Ovary (tissue), 9 donors: ENCODE measurements around the gene IGFL4. TPM values are rescaled to one million over a fixed set of nuclear protein-coding genes. Genes with fewer than 3 reads are reported as not detected.

Source experiments
- DNase-seq, 5 donors: peaks; one replicate each; pipeline ENCODE4 v3.0.0-alpha.2; 2019 to 2020
- H3K27ac ChIP-seq, 2 donors: fragments of 200-600 bp; one replicate each; pipeline versions ENCODE4 v1.5.1 to v1.8.0; 2019 to 2022
- H3K27me3 ChIP-seq: fragments of 200-600 bp; one replicate; pipeline ENCODE4 v1.8.0; 2022
- H3K36me3 ChIP-seq: fragments of 200-600 bp; sonication (generic); one replicate; pipeline ENCODE4 v1.5.1; 2019
- H3K4me1 ChIP-seq: one replicate; pipeline ENCODE4 v1.8.1; 2013; ENCODE audit warnings: mild to moderate bottlenecking, moderate library complexity; ENCODE audit not compliant: insufficient read depth
- H3K4me3 ChIP-seq: fragments of 200-600 bp; sonication (generic); one replicate; pipeline ENCODE4 v1.5.1; 2017
- H3K9me3 ChIP-seq, 2 donors: fragments of 200-600 bp in 1 of 2; sonication (generic) in 1 of 2; one replicate each; pipeline versions ENCODE4 v1.5.1 to v1.8.1; 2013 to 2019; ENCODE audit warnings: mild to moderate bottlenecking in 1 of 2, moderate library complexity in 1 of 2
- EP300 ChIP-seq: sonication (generic); formaldehyde crosslinking; IDR thresholded peaks from one replicate; pipeline ENCODE4 v1.6.1; 2017; ENCODE audit warnings: antibody characterized with exemption
- POLR2A ChIP-seq: fragments of 450-650 bp; IDR thresholded peaks from one replicate; pipeline ENCODE4 v1.6.1; 2017; ENCODE audit warnings: antibody characterized with exemption, mild to moderate bottlenecking, moderate library complexity
- WGBS, 3 donors: extraction: QIAGEN DNeasy Blood & Tissue Kit in 1 of 3; methylation state at CpG; one replicate each; pipeline versions ENCODE4 v1.1.5 to v1.1.7; 2013 to 2017; 5-methylcytosine and 5-hydroxymethylcytosine counted together
- intact Hi-C, 4 donors: fragments of 100-400 bp; cut with DNase I; formaldehyde crosslinking; loops; one replicate each; pipeline versions ENCODE4 v1.11.0 to v1.15.1; 2022 to 2023
- polyA plus RNA-seq, 2 donors: library from polyadenylated mRNA; stranded (reverse); fragments of 200-250 nt in 1 of 2; fragments of 350-450 nt in 1 of 2; fragmentation: Illumina TruSeq in 1 of 2; extraction: RNeasy Lipid Tissue Mini Kit (QIAGEN cat#74804) in 1 of 2; gene quantifications; one replicate each; pipeline ENCODE4 v1.2.3, GENCODE V29; 2013 to 2014
- total RNA-seq, 7 donors: library from RNA; depleted of rRNA in 2 of 7; stranded (reverse); fragments of >200 nt in 2 of 7; fragmentation: NEBNext Ultra II Directional in 3 of 7; extraction: Animal tissue kit (Norgen Biotek cat#: 25700) in 3 of 7; gene quantifications; one replicate each; pipeline versions ENCODE4 v1.1.0 to v1.2.4, GENCODE V29; 2016 to 2023
- TF ChIP-seq, protein P1 (sequence below), 3 donors: fragments of 450-650 bp in 2 of 3; fragments of 200-600 bp in 1 of 3; IDR thresholded peaks; one replicate each; pipeline versions ENCODE4 v1.5.1 to v1.8.0; 2016 to 2022; ENCODE audit warnings: antibody characterized with exemption in 3 of 3, mild to moderate bottlenecking in 1 of 3
- donor health status: DM: no; HTN: no; CAD: no; lungs with moderate emphysema.
- donor health status: DM: no; HTN: no; CAD: no.
- donor health status: Bipolar disorder and iron deficiency.
- donor health status: DM: yes; HTN: yes; CAD: no.
- donor health status: DM: no; HTN: no; CAD: no.
- donor health status: DM: yes; HTN: yes; CAD: no.

Gene IGFL4
- total and polyA plus RNA-seq, 9 donors = not detected

GRCh38 chr19:46035986-46036743 is 4.6 kb downstream of the IGFL4 start:
- no peaks in the 10 kb centered on the region for H3K4me1 ChIP-seq
- no peaks in the 10 kb centered on the region for H3K27me3 ChIP-seq
- H3K9me3 ChIP-seq = no peaks in the 10 kb centered on the region
- no peak for DNase-seq
- intact Hi-C loops = no loop called here
- no peak overlapping the region for H3K27ac ChIP-seq
- no peak overlapping the region for H3K4me3 ChIP-seq
- 71 to 72% (median 72%) methylated on average over 13 of the region's 13 CpGs for WGBS, 3 donors
- H3K36me3 ChIP-seq = no peaks in the 10 kb centered on the region
- TF ChIP-seq, protein P1, sequence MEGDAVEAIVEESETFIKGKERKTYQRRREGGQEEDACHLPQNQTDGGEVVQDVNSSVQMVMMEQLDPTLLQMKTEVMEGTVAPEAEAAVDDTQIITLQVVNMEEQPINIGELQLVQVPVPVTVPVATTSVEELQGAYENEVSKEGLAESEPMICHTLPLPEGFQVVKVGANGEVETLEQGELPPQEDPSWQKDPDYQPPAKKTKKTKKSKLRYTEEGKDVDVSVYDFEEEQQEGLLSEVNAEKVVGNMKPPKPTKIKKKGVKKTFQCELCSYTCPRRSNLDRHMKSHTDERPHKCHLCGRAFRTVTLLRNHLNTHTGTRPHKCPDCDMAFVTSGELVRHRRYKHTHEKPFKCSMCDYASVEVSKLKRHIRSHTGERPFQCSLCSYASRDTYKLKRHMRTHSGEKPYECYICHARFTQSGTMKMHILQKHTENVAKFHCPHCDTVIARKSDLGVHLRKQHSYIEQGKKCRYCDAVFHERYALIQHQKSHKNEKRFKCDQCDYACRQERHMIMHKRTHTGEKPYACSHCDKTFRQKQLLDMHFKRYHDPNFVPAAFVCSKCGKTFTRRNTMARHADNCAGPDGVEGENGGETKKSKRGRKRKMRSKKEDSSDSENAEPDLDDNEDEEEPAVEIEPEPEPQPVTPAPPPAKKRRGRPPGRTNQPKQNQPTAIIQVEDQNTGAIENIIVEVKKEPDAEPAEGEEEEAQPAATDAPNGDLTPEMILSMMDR (IDR thresholded peaks at IDR 0.05) = no peak
- no peak for TF ChIP-seq EP300
- TF ChIP-seq POLR2A = no peak

GRCh38 chr19:46035546-46035945 is 5.3 kb downstream of the IGFL4 start:
- no peak overlapping the region for H3K4me3 ChIP-seq
- no peak for DNase-seq
- no peak for TF ChIP-seq POLR2A
- TF ChIP-seq EP300 = no peak
- TF ChIP-seq, protein P1 (IDR thresholded peaks at IDR 0.05) = no peak
- H3K9me3 ChIP-seq = no peaks in the 10 kb centered on the region
- intact Hi-C loops = no loop called here
- no peaks in the 10 kb centered on the region for H3K36me3 ChIP-seq
- 76 to 81% (median 80%) methylated on average over 6 of the region's 6 CpGs for WGBS, 3 donors
- H3K27me3 ChIP-seq = no peaks in the 10 kb centered on the region
- H3K4me1 ChIP-seq = no peaks in the 10 kb centered on the region
- H3K27ac ChIP-seq = no peak overlapping the region

DNA sequence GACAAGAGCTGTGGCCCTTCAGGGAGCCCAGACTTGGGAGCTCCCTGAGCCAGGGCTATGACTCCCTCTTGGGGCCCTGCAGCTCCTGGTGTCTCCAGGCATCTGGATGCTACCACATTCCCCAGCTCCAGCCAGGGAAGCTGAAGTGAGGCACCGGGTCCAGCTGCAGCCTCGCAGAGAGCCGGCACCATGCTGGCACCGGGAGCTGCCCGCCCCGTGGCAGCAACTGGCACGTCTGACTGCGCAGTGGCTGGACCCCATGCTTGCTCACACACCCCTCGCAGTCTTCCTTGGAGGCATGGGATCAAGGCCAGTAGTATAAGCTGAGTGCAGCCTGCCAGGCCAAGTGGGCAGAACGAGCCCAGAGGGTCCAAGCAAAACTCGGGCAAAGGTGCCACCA is 7.4 kb downstream of the IGFL4 start:
- H3K27ac ChIP-seq = no peak overlapping the region
- intact Hi-C loops = loop anchor here in 2 of 4 donors (5.0 kb wide), 2 partner anchors 229 to 234 kb away; no protein-coding TSS in a partner anchor
- H3K4me3 ChIP-seq = no peak overlapping the region
- no peaks in the 10 kb centered on the region for H3K4me1 ChIP-seq
- H3K27me3 ChIP-seq = no peaks in the 10 kb centered on the region
- no peaks in the 10 kb centered on the region for H3K9me3 ChIP-seq
- DNase-seq = no peak
- no peaks in the 10 kb centered on the region for H3K36me3 ChIP-seq
- no peak for TF ChIP-seq POLR2A
- TF ChIP-seq, protein P1 (IDR thresholded peaks at IDR 0.05) = no peak
- TF ChIP-seq EP300 = no peak
- WGBS, 3 donors = 89 to 93% (median 92%) methylated on average over 10 to 11 of the region's 11 CpGs

GRCh38 chr19:46032597-46033025 is 8.2 kb downstream of the IGFL4 start:
- no peak for DNase-seq
- H3K9me3 ChIP-seq = no peaks in the 10 kb centered on the region
- intact Hi-C loops = loop anchor here in 2 of 4 donors (5.0 kb wide), 2 partner anchors 230 to 235 kb away; no protein-coding TSS in a partner anchor
- no peaks in the 10 kb centered on the region for H3K27me3 ChIP-seq
- no peaks in the 10 kb centered on the region for H3K4me1 ChIP-seq
- no peak for TF ChIP-seq POLR2A
- TF ChIP-seq, protein P1 (IDR thresholded peaks at IDR 0.05) = no peak
- no peak for TF ChIP-seq EP300
- no peak overlapping the region for H3K4me3 ChIP-seq
- no peaks in the 10 kb centered on the region for H3K36me3 ChIP-seq
- H3K27ac ChIP-seq = no peak overlapping the region
- WGBS, 3 donors = 82 to 92% (median 85%) methylated on average over 3 of the region's 3 CpGs
